Adrenal gland (tissue), 12 donors: ENCODE measurements around the gene MINDY2. TPM values are rescaled to one million over a fixed set of nuclear protein-coding genes. Genes with fewer than 3 reads are reported as not detected.
"Not testable (repeated sequence)": the region's sequence is repeated elsewhere in the genome, so short reads cannot be mapped to it uniquely, and the experiment has no call there.

Experiments used
- DNase-seq, 7 donors: peaks; one replicate each; pipeline ENCODE4 v3.0.0-alpha.2; 2019 to 2020
- H3K27ac ChIP-seq, 5 donors: fragments of 200-600 bp; sonication (generic) in 4 of 5; 1 replicate in 3 of 5; 2 replicates in 2 of 5; pipeline versions ENCODE4 v1.5.1 to v1.8.0; 2016 to 2020; ENCODE audit warnings: mild to moderate bottlenecking in 1 of 5
- H3K27me3 ChIP-seq: fragments of 200-600 bp; 2 replicates; pipeline ENCODE4 v1.8.0; 2021
- H3K36me3 ChIP-seq, 2 donors: fragments of 200-600 bp; replicated peaks in 1 of 2; 1 replicate in 1 of 2; 2 replicates in 1 of 2; pipeline versions ENCODE4 v1.5.1 to v1.8.0; 2018 to 2022
- H3K4me1 ChIP-seq, 2 donors: fragments of 200-600 bp; replicated peaks in 1 of 2; 1 replicate in 1 of 2; 2 replicates in 1 of 2; pipeline versions ENCODE4 v1.5.1 to v1.8.0; 2018 to 2021
- H3K4me3 ChIP-seq, 4 donors: fragments of 200-600 bp; sonication (generic) in 3 of 4; one replicate each; pipeline ENCODE4 v1.5.1; 2016 to 2018
- H3K9me3 ChIP-seq, 3 donors: fragments of 200-600 bp; sonication (generic) in 1 of 3; replicated peaks in 1 of 3; 1 replicate in 2 of 3; 2 replicates in 1 of 3; pipeline versions ENCODE4 v1.5.1 to v1.8.0; 2016 to 2021
- CTCF ChIP-seq, 6 experiments: fragments of 450-650 bp in 4 of 6; fragments of 200-600 bp in 2 of 6; sonication (generic) in 1 of 6; IDR thresholded peaks; 1 replicate in 5 of 6; 2 replicates in 1 of 6; pipeline versions ENCODE4 v1.5.1 to v1.8.0; 2016 to 2021; ENCODE audit warnings: antibody characterized with exemption in 6 of 6, mild to moderate bottlenecking in 2 of 6, moderate library complexity in 1 of 6
- POLR2A ChIP-seq, 2 donors: fragments of 450-650 bp; IDR thresholded peaks; one replicate each; pipeline ENCODE4 v1.6.1; 2017; ENCODE audit warnings: antibody characterized with exemption in 2 of 2, mild to moderate bottlenecking in 2 of 2, moderate library complexity in 1 of 2
- WGBS, 4 donors: extraction: QIAGEN DNeasy Blood & Tissue Kit in 2 of 4; methylation state at CpG; one replicate each; pipeline versions ENCODE4 v1.1.5 to v1.1.7; 2013 to 2017; 5-methylcytosine and 5-hydroxymethylcytosine counted together
- intact Hi-C, 2 donors: fragments of 100-400 bp; cut with DNase I; formaldehyde crosslinking; loops; one replicate each; pipeline versions ENCODE4 v1.14.1 to v1.15.0; 2022 to 2023
- polyA plus RNA-seq, 3 donors: library from polyadenylated mRNA; stranded (reverse); fragments of 200-250 nt in 2 of 3; fragments of 350-450 nt in 1 of 3; fragmentation: Illumina TruSeq in 1 of 3; extraction: RNeasy Lipid Tissue Mini Kit (QIAGEN cat#74804) in 1 of 3; gene quantifications; one replicate each; pipeline ENCODE4 v1.2.3, GENCODE V29; 2013 to 2014
- total RNA-seq, 9 donors: library from RNA; depleted of rRNA in 4 of 9; stranded (reverse); fragments of >200 nt in 4 of 9; fragments of 120-200 nt in 1 of 9; fragmentation: NEBNext Ultra II Directional in 1 of 9; extraction: Animal tissue kit (Norgen Biotek cat#: 25700) in 1 of 9; gene quantifications; one replicate each; pipeline versions ENCODE4 v1.1.0 to v1.2.4, GENCODE V29; 2013 to 2023
- donor health status: healthy with polysubstance abuse.
- donor health status: Bipolar disorder and iron deficiency.
- donor health status: DM: yes; HTN: yes; CAD: no.
- donor health status: DM: no; HTN: no; CAD: no.
- donor health status: DM: no; HTN: no; CAD: no.
- donor health status: DM: yes; HTN: yes; CAD: no.

MINDY2 gene
- total and polyA plus RNA-seq, 12 donors = 2.7 to 25.1 (median 12.2) TPM

- 86 to 94% (median 92%) methylated on average over 1 of the region's 1 CpG for WGBS, 4 donors
- DNase-seq = no peak
- no peaks in the 10 kb centered on the region for H3K9me3 ChIP-seq
- no peaks in the 10 kb centered on the region for H3K4me1 ChIP-seq
- intact Hi-C loops = no loop called here
- no peak overlapping the region for H3K27ac ChIP-seq
- TF ChIP-seq CTCF (IDR thresholded peaks at IDR 0.05) = peak in 4 of 6 experiments; percentile 25 to 35 (median 29)
- no peak for TF ChIP-seq POLR2A (IDR thresholded peaks at IDR 0.05)
- no peak overlapping the region for H3K4me3 ChIP-seq
- no peaks in the 10 kb centered on the region for H3K36me3 ChIP-seq
- H3K27me3 ChIP-seq = no peaks in the 10 kb centered on the region
Observed at GRCh38 chr15:58839485-58839884, 68.4 kb downstream of the MINDY2 start.

GRCh38 chr15:58840048-58840447, 68.9 kb downstream of the MINDY2 start:
- Histone ChIP-seq H3K4me1 (no peaks in the 10 kb centered on the region), H3K36me3 (no peaks in the 10 kb centered on the region), H3K27ac (no peak overlapping the region), H3K4me3 (no peak overlapping the region), H3K27me3 (no peaks in the 10 kb centered on the region), H3K9me3 (no peaks in the 10 kb centered on the region)
- no peak for DNase-seq
- intact Hi-C loops = no loop called here
- 79 to 93% (median 84%) methylated on average over 8 of the region's 8 CpGs for WGBS, 4 donors
- TF ChIP-seq CTCF (IDR thresholded peaks at IDR 0.05) = no peak
- no peak for TF ChIP-seq POLR2A (IDR thresholded peaks at IDR 0.05)

GRCh38 chr15:58842713-58843396, 71.8 kb downstream of the MINDY2 start:
- no peaks in the 10 kb centered on the region for H3K36me3 ChIP-seq
- intact Hi-C loops = no loop called here
- no peak overlapping the region for H3K4me3 ChIP-seq
- no peak overlapping the region for H3K27ac ChIP-seq
- WGBS, 4 donors = 95 to 99% (median 97%) methylated on average over 4 of the region's 4 CpGs
- H3K27me3 ChIP-seq = no peaks in the 10 kb centered on the region
- no peaks in the 10 kb centered on the region for H3K9me3 ChIP-seq
- DNase-seq = no peak
- no peaks in the 10 kb centered on the region for H3K4me1 ChIP-seq
- TF ChIP-seq POLR2A (IDR thresholded peaks at IDR 0.05) (no peak), CTCF (IDR thresholded peaks at IDR 0.05) (no peak)

GRCh38 chr15:58851205-58851604, 80.1 kb downstream of the MINDY2 start:
- 97 to 98% (median 98%) methylated on average over 3 of the region's 3 CpGs for WGBS, 4 donors
- H3K9me3 ChIP-seq, H3K27ac ChIP-seq, H3K36me3 ChIP-seq, DNase-seq, H3K4me1 ChIP-seq, H3K27me3 ChIP-seq, H3K4me3 ChIP-seq, intact Hi-C loops: not testable (repeated sequence)

GRCh38 chr15:58852347-58852746, 81.2 kb downstream of the MINDY2 start:
- H3K27me3 ChIP-seq = no peaks in the 10 kb centered on the region
- no peaks in the 10 kb centered on the region for H3K36me3 ChIP-seq
- H3K4me3 ChIP-seq = no peak overlapping the region
- TF ChIP-seq CTCF (IDR thresholded peaks at IDR 0.05) (no peak), POLR2A (IDR thresholded peaks at IDR 0.05) (no peak)
- no peak overlapping the region for H3K27ac ChIP-seq
- WGBS, 4 donors = 77 to 91% (median 84%) methylated on average over 5 of the region's 5 CpGs
- H3K4me1 ChIP-seq = no peaks in the 10 kb centered on the region
- no peaks in the 10 kb centered on the region for H3K9me3 ChIP-seq
- intact Hi-C loops = no loop called here
- DNase-seq = no peak
